Astrocyte of the spinal cord (primary cell): ENCODE results near the gene ZDHHC22.

Experiments used
- DNase-seq: peaks from one replicate; pipeline ENCODE4 v3.0.0; 2011; ENCODE audit warnings: low read depth, low spot score
- H3K4me3 ChIP-seq: 2 replicates; pipeline ENCODE4 v1.5.1; 2011; ENCODE audit warnings: low read depth, mild to moderate bottlenecking, low read length, moderate library complexity
- CTCF ChIP-seq: IDR thresholded peaks from 2 replicates; pipeline ENCODE4 v1.5.1; 2012; ENCODE audit warnings: low read depth, mild to moderate bottlenecking, low read length, inconsistent platforms
- in situ Hi-C: cut with HindIII; loops from 2 replicates; pipeline ENCODE4 v1.10.0; 2017; ENCODE audit warnings: low sequenced_read_pairs

ZDHHC22 gene

GRCh38 chr14:77140359-77141213 is 1.0 kb downstream of the ZDHHC22 start:
- in situ Hi-C loops, result no loop called here
- no peak overlapping the region for H3K4me3 ChIP-seq
- no peak for DNase-seq
- no peak for TF ChIP-seq CTCF

DNA sequence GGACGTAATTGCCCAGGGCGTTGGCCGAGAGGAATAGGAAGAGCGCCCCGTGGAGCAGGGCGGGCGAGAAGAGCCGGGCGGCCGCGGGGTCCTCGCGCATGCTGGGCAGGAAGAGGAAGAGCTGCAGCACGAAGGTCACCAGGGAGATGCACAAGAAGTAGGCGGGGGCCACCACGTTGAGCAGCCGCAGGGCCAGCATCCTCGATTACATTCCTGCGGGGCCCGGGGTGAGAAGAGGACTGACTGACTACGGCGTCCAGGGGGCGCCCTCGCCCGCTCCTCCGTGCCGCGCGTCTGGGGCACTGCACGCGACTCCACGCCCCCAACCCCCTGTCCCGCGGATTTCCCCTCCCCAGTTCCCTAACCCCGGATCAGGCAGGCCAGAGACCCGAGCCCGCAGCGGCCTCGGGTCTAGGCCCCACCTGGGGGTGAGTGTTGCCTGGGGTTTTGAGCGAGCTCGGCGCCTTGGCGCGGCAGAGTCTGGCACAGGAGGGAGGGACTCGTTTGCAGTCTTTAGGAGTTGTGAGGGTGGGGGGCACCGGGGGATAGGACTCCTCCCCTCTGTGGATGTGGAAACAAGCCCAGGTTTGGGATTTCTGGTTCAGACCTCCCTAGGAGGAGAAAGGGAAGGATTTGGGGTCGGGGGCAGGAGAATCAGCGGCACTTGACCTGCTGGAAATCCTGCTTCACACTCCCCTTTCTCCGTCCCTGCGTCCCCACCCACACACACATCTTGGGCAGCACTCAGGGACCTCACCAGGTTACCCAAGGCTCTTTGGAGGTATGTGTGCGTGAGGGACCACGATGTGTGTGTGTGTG is 1.8 kb downstream of the ZDHHC22 start:
- peak; percentile 54 for TF ChIP-seq CTCF
- no peak for DNase-seq
- H3K4me3 ChIP-seq, result no peak overlapping the region
- in situ Hi-C loops, result no loop called here

DNA sequence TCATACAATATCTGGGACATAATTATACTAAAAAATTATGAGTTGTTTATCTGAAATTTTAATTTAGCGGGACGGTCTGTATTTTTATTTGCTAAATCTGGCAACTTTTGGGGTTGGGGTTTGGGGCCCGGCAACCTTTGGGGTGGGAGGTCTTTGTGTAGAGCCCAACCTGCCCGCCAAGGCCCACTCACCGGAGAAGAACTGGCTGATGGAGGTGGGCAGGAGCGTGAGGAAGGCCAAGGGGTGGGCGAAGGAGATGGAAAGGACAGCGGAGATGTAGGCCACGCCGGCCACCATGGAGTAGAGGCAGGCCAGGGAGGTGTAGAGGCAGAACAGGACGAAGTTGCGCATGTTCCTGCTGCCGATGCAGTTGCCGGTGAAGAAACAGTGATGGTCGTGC is 2.6 kb downstream of the ZDHHC22 start:
- no peak for TF ChIP-seq CTCF
- in situ Hi-C loops, result no loop called here
- no peak for DNase-seq
- H3K4me3 ChIP-seq, result no peak overlapping the region

- H3K4me3 ChIP-seq, result no peak overlapping the region
- TF ChIP-seq CTCF, result no peak
- in situ Hi-C loops, result no loop called here
- peak; percentile 60 for DNase-seq
Measured at GRCh38 chr14:77133720-77134338, 7.8 kb downstream of the ZDHHC22 start.

DNA sequence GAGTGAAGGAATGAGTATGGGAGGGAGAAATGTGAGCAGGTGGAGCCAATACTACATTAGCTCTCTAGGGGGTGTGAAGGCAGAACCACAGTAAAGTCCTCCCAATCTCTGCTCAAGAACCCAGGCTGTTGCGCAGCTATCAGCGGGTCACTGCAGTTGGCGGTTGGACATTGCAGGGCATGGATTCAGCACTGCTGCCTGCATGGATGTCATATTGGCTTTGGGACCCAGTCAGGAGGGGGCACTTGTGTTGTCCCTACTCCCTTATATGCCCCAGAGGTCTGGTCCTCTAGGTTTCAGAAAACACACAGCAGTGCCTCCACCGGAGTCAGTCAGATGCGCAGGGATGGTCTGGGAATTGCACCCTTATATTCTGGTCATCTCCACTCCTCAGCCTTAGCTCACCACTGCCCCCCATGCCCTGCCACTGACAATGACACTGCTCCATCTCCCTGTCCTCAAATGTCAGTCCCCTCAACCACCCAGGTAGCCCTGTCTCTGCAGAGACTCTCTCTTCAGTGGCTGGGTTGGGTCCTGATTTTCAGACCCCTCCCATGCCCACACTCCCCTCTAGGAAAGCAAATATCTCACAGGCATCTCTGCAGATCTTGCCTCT is 9.6 kb downstream of the ZDHHC22 start:
- in situ Hi-C loops, result no loop called here
- no peak overlapping the region for H3K4me3 ChIP-seq
- DNase-seq, result no peak
- no peak for TF ChIP-seq CTCF

GRCh38 chr14:77131206-77131605 is 10.4 kb downstream of the ZDHHC22 start:
- no peak for TF ChIP-seq CTCF
- in situ Hi-C loops, result no loop called here
- no peak overlapping the region for H3K4me3 ChIP-seq
- DNase-seq, result no peak
